Renal cortex interstitium (tissue), 11 donors: ENCODE measurements around the gene PEX26. TPM values are rescaled to one million over a fixed set of nuclear protein-coding genes. Genes with fewer than 3 reads are reported as not detected.
"Not testable (repeated sequence)": the region's sequence is repeated elsewhere in the genome, so short reads cannot be mapped to it uniquely, and the experiment has no call there.

Source experiments
- DNase-seq, 11 donors: peaks; one replicate each; pipeline ENCODE4 v3.0.0-alpha.2; 2013; ENCODE audit warnings: low read depth in 9 of 11, low spot score in 4 of 11; ENCODE audit errors: extremely low read depth in 1 of 11
- polyA plus RNA-seq, 3 donors: library from polyadenylated mRNA; unstranded; fragments of 120-200 nt; gene quantifications; one replicate each; pipeline ENCODE4 v1.2.1, GENCODE V29; 2013; ENCODE audit not compliant: insufficient read length in 3 of 3

Gene PEX26
- polyA plus RNA-seq, 3 donors, result 30.5 to 35.6 (median 34.0) TPM

DNA sequence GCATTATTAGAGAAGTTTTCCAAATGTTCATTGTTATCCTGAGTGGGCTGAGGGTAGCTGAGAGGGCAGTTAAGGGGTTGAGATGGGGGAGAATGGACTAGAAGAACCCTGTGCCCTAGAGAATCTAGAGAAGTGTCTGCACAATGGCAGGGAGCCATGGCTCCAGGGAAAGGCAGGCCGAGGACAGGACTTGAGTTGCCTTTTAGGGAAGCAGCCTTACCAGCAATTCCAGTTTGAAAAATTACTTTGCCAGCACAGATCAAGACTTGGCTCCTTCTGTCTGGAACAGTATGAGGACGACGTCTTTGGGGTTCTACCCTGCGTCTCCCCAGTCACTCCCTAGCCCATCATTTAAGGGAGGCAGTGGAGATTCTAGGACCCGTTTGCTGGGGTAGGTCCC is 27.7 kb upstream of the PEX26 start:
- no peak for DNase-seq

DNA sequence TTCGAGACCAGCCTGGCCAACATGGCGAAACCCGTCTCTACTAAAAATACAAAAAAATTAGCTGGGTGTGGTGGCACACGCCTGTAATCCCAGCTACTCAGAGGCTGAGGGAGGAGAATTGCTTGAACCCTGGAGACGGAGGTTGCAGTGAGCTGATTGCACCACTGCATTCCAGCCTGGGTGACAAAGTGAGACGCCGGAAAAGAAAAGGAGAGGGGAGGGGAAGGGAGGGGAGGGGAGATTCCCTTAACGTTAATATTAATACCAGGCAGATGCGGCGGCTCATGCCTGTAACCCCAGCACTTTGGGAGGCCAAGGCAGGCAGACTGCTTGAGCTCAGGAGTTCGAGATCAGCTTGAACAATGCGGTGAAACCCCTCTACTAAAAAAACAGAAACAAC is 26.7 kb upstream of the PEX26 start:
- not testable (repeated sequence) for DNase-seq

DNA sequence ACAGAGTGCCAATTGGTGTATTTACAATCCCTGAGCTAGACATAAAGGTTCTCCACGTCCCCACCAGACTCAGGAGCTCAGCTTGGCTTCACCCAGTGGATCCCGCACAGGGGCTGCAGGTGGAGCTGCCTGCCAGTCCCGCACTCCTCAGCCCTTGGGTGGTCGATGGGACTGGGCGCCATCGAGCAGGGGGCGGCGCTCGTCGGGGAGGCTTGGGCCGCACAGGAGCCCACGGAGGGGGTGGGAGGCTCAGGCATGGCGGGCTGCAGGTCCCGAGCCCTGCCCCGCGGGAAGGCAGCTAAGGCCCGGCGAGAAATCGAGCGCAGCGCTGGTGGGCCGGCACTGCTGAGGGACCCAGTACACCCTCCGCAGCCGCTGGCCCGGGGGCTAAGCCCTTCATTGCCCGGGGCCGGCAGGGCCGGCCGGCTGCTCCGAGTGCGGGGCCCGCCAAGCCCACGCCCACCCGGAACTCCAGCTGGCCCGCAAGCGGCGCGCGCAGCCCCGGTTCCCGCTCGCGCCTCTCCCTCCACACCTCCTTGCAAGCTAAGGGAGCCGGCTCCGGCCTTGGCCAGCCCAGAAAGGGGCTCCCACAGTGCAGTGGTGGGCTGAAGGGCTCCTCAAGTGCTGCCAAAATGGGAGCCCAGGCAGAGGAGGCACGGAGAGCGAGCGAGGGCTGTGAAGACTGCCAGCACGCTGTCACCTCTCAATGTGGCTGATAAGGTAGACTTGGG is 24.4 kb upstream of the PEX26 start:
- DNase-seq, result not testable (repeated sequence)

DNA sequence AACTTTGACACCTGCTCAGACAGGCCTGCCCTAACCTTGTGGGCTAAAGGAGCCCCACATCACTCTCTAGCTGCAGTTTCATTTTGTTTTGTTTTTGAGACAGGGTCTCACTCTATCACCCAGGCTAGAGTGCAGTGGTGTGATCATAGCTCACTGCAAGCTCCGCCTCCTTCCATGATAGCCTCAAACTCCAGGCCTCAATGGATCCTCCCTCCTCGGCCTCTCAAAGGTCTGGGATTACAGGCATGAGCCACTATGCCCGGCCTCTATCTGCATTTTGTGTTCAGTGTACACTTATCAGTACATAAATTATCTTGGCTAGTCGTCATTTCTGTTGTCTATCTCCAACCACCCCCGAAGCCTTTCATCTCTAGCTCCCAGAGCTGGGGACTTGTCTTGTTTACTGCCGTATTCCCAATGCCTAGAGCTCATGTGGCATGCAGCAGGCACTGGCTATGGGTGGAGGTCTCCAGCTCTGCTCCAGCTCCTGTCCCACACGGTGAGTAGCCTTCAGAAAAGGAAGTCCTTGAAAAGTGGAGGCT is 22.1 kb upstream of the PEX26 start:
- no peak for DNase-seq

DNA sequence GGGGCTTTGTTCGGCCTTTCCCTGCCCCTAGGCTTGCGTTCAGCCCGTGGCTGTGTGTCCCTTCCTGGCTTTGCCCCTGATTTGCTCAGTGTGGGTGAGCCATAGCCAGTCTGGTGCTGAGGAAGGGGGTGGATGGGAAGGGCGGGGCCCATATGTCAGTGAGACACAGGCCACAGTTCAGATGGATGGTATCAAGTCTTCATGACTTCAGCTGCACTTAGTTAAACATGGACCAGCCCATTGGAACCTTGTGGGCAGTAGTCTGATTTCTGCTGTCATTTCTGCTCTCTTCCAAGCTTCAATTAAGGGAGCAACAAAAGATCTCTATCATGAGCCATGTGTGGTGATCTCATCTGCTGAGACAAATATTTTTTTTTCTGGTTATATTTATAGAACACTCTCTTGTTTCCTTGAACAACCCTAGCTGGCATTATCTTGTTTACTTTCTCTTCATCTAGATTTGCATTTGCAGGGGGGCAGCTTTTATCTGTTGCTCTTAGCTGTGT is 21.6 kb upstream of the PEX26 start:
- no peak for DNase-seq

DNA sequence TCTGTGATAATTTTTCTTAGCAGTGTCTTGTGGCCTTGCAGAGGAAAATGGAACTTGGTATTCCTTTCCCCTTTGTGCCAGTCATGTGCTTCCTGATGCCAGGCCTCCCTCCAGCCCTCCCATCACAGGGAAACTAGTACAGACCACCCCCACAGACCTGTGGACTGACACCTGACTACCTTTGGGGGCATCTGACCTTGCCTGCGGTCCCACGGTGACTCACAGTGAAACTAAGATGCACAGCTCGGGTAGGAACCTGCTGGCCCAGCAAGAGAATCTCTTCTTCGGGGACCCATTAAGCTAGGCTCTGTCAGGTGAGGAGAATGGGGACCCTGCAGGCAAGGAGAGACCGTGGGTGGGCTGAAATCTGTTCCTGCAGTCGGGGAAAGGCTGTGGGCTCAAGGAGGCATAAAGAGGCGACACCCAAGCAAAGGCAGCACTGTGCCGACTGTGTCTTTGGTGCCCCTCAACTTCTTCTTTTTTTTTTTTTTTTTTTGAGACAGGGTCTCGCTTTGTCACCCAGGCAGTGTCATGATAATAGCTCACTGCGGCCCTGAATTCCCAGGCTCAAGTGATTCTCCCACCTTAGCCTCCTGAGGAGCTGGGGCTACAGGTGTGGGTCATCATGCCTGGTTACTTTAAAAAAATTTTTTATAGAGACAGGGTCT is 20.8 kb upstream of the PEX26 start:
- DNase-seq, result no peak

DNA sequence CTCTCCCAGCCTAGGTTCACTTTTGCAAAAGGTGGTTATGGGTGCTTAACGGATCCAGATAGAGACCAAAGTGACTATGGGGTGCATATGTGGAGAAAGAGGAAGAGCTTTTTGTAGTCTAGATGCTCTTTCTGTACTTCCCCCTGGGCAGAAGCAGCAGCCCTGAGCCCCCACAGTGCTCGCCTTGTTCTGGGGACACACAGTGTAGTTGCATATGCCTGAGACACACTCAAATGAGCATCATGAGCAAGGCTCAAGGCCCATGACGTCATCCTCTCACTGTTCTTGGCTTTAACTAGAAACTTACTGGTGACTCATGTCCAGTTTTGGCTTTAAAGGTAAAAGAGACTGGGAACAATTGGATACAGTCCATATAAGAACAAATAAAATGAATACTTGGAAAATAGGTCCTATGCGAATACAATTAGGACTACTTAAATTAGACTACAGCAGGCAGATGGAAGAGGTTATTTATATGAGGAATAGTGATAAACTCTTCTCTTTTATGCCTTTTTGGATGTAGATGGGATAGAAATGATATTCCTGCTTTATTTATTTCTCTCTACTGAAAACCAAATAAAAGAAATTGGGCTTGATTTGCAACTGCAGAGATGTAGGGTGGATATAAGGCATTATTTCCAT is 20.1 kb upstream of the PEX26 start:
- no peak for DNase-seq

DNA sequence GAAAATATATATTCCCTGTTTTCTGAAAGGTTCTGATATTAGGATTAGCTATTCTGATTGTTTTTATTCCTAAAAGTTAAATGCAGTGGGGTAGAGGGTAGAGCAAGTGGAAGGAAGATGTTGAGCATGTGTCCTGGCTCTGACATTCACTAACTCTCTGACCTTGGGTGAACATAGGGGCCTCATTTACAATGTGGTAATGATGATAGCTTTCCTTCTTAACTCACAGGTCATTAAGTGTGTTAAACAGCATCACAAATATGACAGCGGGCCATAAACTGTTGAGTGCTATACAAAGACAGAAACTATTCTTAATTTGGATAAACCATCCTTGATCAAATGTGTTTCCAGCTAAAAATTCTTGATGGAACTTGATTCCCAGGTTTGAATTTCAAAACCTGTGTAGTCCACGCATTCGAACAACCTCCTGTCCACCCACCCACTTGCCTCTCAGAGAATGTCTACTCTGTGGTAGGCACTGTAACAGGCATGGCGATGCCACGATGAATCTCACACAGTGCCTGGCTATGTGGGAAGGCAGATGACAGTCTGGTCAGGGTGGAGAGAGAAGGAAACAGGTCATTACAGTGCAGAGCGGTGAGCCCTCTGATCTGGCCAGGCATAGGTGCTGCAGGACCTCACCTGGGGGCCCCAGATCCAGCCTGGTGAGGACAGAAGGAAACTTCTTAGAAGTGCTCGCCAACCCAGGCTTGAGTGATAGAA is 19.3 kb upstream of the PEX26 start:
- DNase-seq, result no peak

DNA sequence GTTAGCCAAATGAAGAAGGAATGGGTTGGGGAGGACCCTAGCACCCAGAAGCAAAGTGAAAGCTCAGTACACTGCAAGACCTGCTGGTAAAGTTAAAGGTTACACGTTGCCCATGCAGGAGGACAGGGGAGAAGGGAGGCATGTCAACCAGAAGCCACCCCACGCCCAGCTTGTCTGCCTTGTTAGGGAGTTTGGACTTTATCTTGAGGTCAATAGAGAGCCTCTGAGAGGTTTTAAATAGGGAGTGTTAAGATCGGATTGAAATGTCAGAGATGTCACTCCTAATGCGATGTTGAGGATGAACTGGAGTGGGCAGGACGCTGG is 18.7 kb upstream of the PEX26 start:
- no peak for DNase-seq

DNA sequence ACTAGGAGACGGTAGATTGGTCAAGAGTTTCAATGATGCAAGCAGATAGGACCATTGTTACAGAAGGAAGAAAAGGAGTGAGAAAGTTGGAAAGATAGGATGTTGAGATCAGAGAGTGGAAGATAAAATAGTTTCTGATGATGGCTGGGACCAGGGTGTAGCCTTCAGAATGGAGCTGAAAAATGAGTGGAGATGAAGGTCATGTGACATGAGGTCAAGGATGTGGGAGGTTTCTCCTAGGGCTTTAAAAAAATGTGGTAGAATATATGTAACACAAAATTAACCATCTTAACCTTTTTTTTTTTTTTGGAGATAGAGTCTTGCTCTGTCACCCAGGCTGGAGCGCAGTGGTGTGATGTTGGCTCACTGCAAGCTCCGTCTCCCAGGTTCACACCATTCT is 18.3 kb upstream of the PEX26 start:
- no peak for DNase-seq

DNA sequence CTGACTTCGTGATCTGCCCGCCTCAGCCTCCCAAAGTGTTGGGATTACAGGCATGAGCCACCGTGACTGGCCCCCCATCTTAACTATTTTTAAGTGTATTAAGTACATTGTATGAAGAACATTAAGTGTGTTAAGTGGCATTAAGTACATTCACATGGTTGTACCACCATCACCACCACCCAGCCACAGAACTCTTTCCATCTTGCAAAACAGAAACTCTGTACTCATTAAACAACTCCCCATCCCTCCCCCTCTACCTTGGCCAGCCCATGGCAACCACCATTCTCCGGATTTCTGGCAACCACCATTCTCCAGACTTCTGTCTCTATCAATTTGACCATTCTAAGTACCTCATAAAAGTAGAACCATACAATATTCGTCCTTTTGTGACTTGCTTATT is 17.8 kb upstream of the PEX26 start:
- no peak for DNase-seq

DNA sequence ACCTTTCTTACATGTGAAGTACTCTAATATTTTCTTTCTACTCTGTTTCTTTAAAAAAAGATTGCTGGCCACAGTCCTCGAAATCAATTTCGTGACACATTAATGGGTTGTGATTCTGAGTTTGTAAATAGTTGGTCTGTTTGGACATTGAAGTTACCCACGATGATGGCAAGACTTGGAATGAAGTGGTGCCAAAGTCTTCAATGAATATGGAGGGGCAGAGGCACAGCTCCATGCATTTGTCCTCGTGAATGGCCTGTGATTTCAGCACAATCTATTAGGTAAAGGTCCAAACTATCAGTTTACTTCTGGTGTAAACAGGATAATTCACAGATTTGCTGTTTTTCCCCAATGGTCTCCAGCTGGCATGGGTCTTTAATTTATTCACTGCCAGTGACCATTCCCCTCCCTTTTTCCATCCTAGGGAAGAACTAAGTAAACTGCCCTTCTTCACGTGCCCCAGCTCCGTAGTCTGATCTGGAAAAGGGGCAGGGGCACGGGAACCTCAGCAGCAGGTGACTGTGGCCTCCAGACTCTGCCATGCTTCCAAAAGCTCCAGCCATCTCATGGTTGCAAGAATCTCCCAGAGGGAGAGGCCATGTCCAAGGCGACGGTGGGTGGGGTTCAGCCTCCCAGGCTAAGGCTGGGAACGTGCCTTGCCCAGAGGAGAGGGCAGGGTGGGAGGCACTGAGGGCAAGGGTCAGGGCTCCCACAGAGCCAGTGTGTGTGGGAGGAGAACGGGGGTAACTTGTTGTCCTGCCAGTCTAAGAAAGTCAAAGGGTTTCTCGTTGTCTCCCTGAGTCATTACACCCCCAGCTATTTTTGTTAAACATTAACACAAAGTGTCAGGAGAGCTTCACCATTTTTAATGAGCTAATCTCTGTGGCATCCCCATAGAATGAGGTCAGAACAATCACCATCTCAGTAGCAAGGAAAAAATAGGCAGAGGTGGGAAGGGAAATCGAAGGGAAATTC is 16.9 kb upstream of the PEX26 start:
- peak in 3 of 11 donors; percentile 46 to 71 (median 49) for DNase-seq

DNA sequence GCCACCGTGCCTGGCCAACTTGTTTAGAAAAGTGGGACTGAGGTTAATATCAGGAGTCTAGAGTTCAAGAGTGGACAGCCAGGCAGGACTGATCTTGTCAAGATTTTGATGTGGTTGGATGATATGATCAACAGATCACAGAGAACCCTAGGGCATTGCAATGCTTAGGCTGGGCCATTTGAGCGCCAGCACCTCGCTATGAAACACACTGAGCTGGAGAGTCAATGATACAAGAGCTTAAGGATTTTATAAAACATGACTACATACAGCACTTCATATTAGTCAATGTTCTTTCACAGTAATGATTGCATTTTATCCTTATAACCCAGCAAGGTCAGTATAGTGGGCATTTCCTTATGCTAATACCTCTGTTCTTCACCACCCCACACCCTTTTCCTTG is 15.4 kb upstream of the PEX26 start:
- no peak for DNase-seq

DNA sequence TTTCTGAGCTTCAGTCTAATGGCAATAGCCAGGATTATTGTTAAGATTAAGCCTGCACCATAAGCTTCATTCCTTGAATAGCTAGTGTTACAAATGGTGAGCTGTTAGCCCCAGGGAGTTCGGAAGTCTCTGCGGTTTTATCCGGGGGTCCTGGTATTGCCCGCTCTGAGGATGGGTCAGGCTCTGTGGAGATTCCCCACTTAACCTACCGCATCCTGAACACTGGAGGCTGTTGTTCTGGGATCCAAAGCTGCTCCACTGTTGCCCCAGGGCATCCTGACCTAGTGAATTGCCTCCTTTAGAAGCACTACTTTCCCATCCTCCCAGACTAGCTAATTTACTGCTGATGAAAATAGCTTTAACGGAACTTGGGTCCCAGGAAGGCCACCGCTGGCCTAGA is 14.5 kb upstream of the PEX26 start:
- DNase-seq, result no peak

DNA sequence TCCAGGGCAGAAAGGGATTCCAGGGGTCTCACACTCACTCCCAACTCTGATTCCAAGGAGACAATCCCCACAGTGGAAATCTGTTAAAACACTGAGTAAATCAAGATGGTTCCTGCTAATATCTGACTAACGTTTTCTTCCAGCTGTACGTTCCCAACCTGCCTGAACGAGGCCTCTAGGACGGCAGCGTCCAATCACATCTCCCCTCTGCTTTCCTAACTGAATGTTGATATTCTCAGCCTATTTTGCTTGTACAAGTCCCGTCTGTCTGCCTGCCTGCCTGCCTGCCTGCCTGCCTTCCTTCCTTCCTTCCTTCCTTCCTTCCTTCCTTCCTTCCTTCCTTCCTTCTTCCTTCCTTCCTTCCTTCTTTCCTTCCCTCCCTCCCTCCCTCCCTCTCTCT is 14.1 kb upstream of the PEX26 start:
- DNase-seq, result not testable (repeated sequence)

DNA sequence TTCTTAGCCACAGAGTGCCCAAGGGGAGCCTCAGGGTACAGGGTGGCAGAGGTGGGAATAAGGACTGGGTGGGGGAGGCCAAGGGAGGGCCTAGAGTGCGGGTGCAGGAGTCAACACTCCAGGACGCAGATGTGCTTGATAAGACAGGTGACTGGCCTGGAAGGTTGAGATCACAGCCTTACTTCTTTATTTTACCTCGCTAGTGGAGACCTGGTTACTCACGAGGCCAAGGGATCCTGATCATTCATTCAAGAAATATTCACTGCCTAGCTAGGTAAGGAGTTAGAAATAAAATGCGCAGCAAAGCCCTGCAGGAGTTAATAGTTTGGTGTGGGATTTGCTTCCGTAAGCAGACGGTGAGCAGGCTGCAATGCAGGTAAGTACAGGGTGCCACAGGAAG is 13.2 kb upstream of the PEX26 start:
- no peak for DNase-seq

DNA sequence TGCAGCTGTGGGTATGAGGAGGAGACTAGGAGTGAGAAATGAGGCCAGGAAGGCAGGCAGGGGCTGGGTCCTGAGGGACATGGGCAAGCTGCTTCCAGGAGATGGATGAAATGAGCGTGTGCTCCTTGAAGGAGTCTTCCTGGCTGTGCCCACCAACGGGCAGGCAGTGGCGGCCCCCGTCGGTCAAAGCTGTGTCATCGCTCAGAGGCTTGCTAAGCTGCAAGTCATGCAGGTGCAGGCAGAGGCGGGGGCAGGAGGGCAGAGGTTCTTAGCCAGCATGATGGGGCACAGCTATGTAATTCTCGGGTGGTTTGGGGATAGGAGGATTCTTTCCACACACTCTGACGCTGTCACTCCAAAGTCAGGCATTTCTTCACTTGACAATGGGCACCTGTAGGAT is 12.5 kb upstream of the PEX26 start:
- no peak for DNase-seq

DNA sequence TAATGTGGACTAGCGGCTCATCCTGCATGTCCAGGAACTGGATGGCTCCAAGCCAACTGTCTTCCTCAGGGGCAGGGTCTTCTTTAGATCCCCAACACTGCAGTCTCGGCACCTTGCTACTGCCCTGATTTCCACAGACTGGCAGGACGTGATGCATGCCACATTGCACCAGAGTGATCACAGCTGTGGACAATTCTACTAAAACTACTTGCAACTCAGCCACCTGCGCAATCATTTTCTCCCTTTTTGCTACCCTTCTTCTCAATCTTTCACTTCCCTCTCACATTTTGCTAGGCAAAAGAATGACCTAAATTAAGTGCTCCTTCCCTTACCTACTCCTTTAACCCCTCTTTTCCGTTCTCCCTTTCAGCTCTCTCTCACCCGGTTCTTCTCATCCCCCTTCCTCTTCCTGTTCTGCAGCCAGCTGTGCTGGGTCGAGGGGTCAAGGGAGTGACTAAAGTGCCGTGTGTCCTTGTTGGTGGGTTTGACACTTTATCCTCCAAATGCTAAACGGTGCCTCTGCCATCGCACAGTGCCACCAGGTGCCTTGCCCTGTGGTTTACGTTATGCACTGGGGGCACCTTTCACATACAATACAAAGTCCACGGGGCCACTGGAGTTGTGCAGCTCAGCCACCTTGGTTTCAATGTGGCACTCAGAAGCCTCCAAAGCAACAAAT is 11.5 kb upstream of the PEX26 start:
- no peak for DNase-seq
